Immature natural killer cell (primary cell): ENCODE measurements around the gene TSNAXIP1. TPM values are rescaled to one million over a fixed set of nuclear protein-coding genes. Genes with fewer than 3 reads are reported as not detected.

Source experiments
- DNase-seq, 3 donors: peaks; one replicate each; pipeline ENCODE4 v3.0.0; 2022; ENCODE audit warnings: mixed read lengths in 1 of 3
- H3K27ac Mint-ChIP-seq, 6 donors: one replicate each; pipeline ENCODE4 v1.8.0; 2020; ENCODE audit warnings: mixed read lengths in 6 of 6, mild to moderate bottlenecking in 5 of 6, inconsistent platforms in 4 of 6, moderate library complexity in 3 of 6
- H3K27me3 Mint-ChIP-seq, 3 donors: one replicate each; pipeline ENCODE4 v1.8.0; 2020 to 2021; ENCODE audit warnings: low read depth in 3 of 3, mild to moderate bottlenecking in 3 of 3, mixed read lengths in 3 of 3, moderate library complexity in 3 of 3, inconsistent platforms in 1 of 3
- H3K36me3 Mint-ChIP-seq, 3 donors: one replicate each; pipeline ENCODE4 v1.8.0; 2020; ENCODE audit warnings: mixed read lengths in 3 of 3, inconsistent platforms in 2 of 3, mild to moderate bottlenecking in 2 of 3
- H3K4me1 Mint-ChIP-seq, 2 donors: one replicate each; pipeline ENCODE4 v1.8.0; 2020; ENCODE audit warnings: inconsistent platforms in 2 of 2, mild to moderate bottlenecking in 2 of 2, mixed read lengths in 2 of 2, moderate library complexity in 1 of 2
- H3K4me3 Mint-ChIP-seq, 5 donors: one replicate each; pipeline ENCODE4 v1.8.0; 2020; ENCODE audit warnings: mild to moderate bottlenecking in 5 of 5, mixed read lengths in 5 of 5, inconsistent platforms in 3 of 5, moderate library complexity in 3 of 5
- H3K9me3 Mint-ChIP-seq, 6 donors: one replicate each; pipeline ENCODE4 v1.8.0; 2020; ENCODE audit warnings: mild to moderate bottlenecking in 6 of 6, mixed read lengths in 6 of 6, inconsistent platforms in 4 of 6, moderate library complexity in 3 of 6
- polyA plus RNA-seq, 3 donors: library from polyadenylated mRNA; unstranded; fragments of 300-500 nt; fragmentation: Illumina TruSeq; gene quantifications; one replicate each; pipeline ENCODE4 v1.2.3, GENCODE V29; 2021

Gene TSNAXIP1
- polyA plus RNA-seq, 3 donors from 2014 or later: not detected

DNA sequence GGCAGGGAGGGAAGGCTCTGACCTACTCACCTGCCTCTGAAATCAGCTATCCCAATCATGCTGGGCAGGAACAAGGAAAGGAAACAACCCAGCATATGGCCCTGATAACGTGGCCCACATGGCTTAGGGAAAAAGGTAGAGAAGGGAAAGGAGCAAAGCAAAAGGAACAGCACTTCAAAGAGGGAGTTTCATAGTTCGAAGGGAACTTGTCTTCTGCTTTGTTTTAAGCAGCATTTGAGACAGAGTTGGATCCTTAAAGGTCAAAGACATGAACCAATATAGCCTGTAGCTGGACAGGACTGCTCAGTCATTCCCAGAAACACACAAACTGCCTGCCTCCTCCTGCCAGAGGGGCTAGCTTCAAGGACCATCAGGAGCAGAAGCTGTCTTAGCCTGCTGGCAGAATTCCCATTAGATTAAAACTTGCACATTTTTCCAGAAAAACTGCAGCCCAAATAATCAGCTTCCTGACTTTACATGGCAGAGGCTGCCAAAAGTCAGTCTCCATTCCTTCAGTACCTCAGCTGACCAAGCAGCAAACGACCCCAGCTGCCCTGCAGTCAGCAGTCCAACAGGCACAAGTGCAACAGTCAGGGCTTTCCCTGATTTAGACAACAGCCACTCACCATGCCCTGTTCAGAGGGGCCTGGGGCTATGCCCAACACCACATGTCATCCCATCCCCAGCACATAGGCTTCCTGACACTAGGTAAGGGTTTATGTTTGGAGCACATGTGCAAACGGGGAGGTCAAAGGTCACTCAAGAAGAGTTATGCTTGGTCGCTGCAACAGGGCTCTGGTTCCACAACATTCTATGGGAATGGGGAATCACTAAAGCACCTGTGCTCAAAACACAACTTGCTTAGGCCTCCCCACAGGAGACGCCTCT, 32.9 kb upstream of the TSNAXIP1 start:
- Mint-ChIP-seq H3K4me1 (peaks cover 5 to 7% of the 10 kb centered on the region in 2 donors), H3K27me3 (peaks cover 0 to 2% (median 0%) of the 10 kb centered on the region in 3 donors), H3K36me3 (peaks cover 0 to 12% (median 4%) of the 10 kb centered on the region in 3 donors), H3K4me3 (no peak overlapping the region), H3K9me3 (no peaks in the 10 kb centered on the region), H3K27ac (no peak overlapping the region)
- no peak for DNase-seq

DNA sequence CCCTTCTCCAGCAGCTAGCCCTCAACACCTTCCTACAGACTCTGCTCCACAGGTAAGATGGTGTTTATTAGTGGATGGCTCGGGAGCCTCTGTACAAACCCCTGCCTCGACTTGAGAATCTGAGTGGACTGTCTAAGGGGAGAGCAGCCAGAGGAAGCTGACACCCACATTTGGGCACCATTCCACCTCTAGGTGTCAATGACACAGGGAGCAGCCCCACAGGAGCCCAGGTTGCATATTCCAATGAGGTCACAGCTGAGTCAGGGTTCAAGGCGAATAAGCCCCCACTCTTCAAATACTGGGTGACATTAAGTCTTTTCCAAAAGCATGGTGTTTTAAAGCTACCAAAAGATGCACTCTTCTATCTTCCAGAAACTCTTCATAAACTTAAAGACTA, 32.2 kb upstream of the TSNAXIP1 start:
- no peak overlapping the region for H3K27ac Mint-ChIP-seq

DNA sequence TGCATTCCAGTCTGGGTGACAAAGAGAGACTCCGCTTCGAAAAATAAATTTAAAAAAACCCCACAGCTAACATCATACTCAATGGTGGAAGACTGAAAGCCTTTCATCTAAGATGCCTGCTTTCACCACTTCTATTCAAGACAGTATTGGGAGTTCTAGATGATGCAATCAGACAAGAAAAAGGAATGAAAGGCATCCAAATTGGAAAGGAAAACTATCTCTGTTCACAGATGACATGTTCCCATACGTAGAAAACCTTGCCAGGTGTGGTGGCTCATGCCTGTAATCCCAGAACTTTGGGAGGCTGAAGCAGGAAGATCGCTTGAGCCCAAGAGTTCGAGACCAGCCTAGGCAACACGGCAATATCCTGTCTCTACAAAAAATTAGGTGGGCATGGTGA, 31.4 kb upstream of the TSNAXIP1 start:
- Mint-ChIP-seq H3K36me3 (peaks cover 0 to 6% (median under 1%) of the 10 kb centered on the region in 3 donors), H3K4me3 (no peak overlapping the region), H3K27ac (no peak overlapping the region), H3K9me3 (no peaks in the 10 kb centered on the region), H3K4me1 (peaks cover 8 to 10% of the 10 kb centered on the region in 2 donors), H3K27me3 (peaks cover 0 to 2% (median 0%) of the 10 kb centered on the region in 3 donors)
- DNase-seq: no peak

More for the DNA sequence above, 32.2 kb upstream of the TSNAXIP1 start:
- no peak overlapping the region for H3K4me3 Mint-ChIP-seq
- H3K36me3 Mint-ChIP-seq: peaks cover 0 to 12% (median 4%) of the 10 kb centered on the region in 3 donors
- H3K4me1 Mint-ChIP-seq: peaks cover 5 to 7% of the 10 kb centered on the region in 2 donors
- no peak for DNase-seq
- H3K27me3 Mint-ChIP-seq: peaks cover 0 to 2% (median 0%) of the 10 kb centered on the region in 3 donors
- no peaks in the 10 kb centered on the region for H3K9me3 Mint-ChIP-seq

- Mint-ChIP-seq H3K27ac (peak overlapping the region in 2 of 6 donors; percentile 4 to 67), H3K36me3 (no peaks in the 10 kb centered on the region), H3K27me3 (peaks cover 0 to 2% (median 0%) of the 10 kb centered on the region in 3 donors), H3K4me1 (peaks cover 23 to 24% of the 10 kb centered on the region in 2 donors), H3K9me3 (no peaks in the 10 kb centered on the region), H3K4me3 (no peak overlapping the region)
- DNase-seq: no peak
Observed at GRCh38 chr16:67779256-67780014, 27.3 kb upstream of the TSNAXIP1 start.

- no peaks in the 10 kb centered on the region for H3K9me3 Mint-ChIP-seq
- peaks cover 0 to 2% (median 0%) of the 10 kb centered on the region in 3 donors for H3K27me3 Mint-ChIP-seq
- H3K4me1 Mint-ChIP-seq: peaks cover 18 to 23% of the 10 kb centered on the region in 2 donors
- H3K4me3 Mint-ChIP-seq: peak overlapping the region in 1 of 5 donors; percentile 3
- no peaks in the 10 kb centered on the region for H3K36me3 Mint-ChIP-seq
- DNase-seq: no peak
- H3K27ac Mint-ChIP-seq: peak overlapping the region; percentile 64 to 87 (median 82)
Observed at GRCh38 chr16:67780847-67781564, 25.7 kb upstream of the TSNAXIP1 start.

GRCh38 chr16:67781565-67781921, 25.1 kb upstream of the TSNAXIP1 start:
- Mint-ChIP-seq H3K36me3 (no peaks in the 10 kb centered on the region), H3K27ac (peak overlapping the region; percentile 64 to 87 (median 82)), H3K4me3 (peak overlapping the region in 1 of 5 donors; percentile 3), H3K27me3 (peaks cover 0 to 2% (median 0%) of the 10 kb centered on the region in 3 donors), H3K4me1 (peaks cover 18 to 24% of the 10 kb centered on the region in 2 donors), H3K9me3 (no peaks in the 10 kb centered on the region)
- DNase-seq: no peak

DNA sequence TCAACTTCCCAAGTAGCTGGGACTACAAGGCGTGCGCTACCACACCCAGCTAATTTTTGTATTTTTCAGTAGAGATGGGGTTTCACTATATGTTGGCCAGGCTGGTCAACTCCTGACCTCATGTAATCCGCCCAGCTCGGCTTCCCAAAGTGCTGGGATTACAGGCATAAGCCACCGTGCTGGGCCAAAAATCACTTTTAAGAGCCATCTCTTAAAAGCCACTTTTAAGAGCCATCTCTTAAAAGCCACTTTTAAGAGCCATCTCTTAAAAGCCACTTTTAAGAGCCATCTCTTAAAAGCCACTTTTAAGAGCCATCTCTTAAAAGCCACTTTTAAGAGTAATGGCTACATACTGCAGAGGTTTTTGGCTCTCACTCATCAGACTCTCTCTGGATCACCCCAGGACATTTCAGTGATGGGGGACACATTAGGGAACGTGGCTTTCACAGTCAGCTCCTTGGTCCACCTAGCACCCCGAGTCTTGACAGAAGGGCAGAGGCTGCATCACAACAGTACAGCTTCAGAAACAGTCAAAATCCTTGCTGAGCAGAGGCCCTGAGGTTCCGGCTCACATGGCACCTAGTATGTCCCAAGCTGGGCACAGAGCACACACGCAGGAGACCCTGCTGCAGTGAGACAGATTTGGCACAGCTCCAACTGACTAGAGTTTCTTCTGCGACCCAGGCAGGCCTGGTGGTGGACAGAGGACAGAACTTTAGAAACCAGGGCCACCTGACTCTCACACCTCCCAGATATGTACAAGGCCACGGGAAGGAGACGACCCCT, 23.9 kb upstream of the TSNAXIP1 start:
- DNase-seq: no peak
- peaks cover 18 to 21% of the 10 kb centered on the region in 2 donors for H3K4me1 Mint-ChIP-seq
- H3K9me3 Mint-ChIP-seq: no peaks in the 10 kb centered on the region
- no peaks in the 10 kb centered on the region for H3K36me3 Mint-ChIP-seq
- H3K4me3 Mint-ChIP-seq: no peak overlapping the region
- H3K27me3 Mint-ChIP-seq: peaks cover 0 to 2% (median 0%) of the 10 kb centered on the region in 3 donors
- H3K27ac Mint-ChIP-seq: no peak overlapping the region

DNA sequence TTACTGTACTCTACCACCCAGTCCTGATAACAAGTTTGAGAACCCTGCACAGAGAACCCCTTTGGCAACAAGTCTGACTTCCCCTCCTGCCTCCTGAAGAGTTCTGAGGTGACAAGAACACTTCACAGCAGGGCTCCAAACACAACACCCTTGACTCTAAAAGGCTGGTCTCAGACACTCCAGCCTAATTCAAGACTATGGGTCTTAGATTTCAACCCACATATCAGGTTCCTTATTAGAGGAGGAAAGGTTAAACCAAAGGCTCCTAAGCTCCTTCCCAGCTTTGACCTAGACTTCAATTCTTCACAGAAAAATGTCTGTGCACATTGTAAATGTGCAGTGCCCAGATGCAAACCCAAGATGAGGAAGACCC, 23.4 kb upstream of the TSNAXIP1 start:
- peaks cover 0 to 2% (median 0%) of the 10 kb centered on the region in 3 donors for H3K27me3 Mint-ChIP-seq
- H3K4me3 Mint-ChIP-seq: no peak overlapping the region
- H3K9me3 Mint-ChIP-seq: no peaks in the 10 kb centered on the region
- H3K36me3 Mint-ChIP-seq: no peaks in the 10 kb centered on the region
- peaks cover 18 to 21% of the 10 kb centered on the region in 2 donors for H3K4me1 Mint-ChIP-seq
- peak overlapping the region in 1 of 6 donors; percentile 30 for H3K27ac Mint-ChIP-seq
- DNase-seq: no peak

GRCh38 chr16:67786491-67786890, 20.2 kb upstream of the TSNAXIP1 start:
- Mint-ChIP-seq H3K4me3 (no peak overlapping the region), H3K4me1 (peaks cover 4 to 13% of the 10 kb centered on the region in 2 donors), H3K27me3 (peaks cover 0 to 2% (median 0%) of the 10 kb centered on the region in 3 donors)

DNA sequence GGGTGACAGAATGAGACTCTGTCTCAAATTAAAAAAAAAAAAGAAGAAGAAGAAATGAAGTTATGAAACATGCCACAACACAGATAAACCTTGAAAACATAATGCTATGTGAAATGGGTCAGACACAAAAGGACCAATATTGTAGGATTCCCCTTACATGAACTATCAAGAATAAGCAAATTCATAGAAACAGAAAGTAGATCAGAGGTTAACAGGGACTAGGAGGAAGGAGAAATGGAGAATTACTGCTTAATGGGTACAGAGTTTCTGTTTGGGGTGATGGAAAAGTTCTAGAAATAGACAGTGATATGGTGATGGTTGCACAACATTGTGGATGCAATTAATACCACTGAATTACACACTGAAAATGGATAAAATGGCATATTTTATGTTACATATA, 16.6 kb upstream of the TSNAXIP1 start:
- Mint-ChIP-seq H3K4me3 (no peak overlapping the region), H3K4me1 (peaks cover 0 to 5% of the 10 kb centered on the region in 2 donors), H3K27ac (peak overlapping the region in 1 of 6 donors; percentile 56), H3K9me3 (no peaks in the 10 kb centered on the region), H3K36me3 (no peaks in the 10 kb centered on the region), H3K27me3 (peaks cover 0 to 2% (median 0%) of the 10 kb centered on the region in 3 donors)
- no peak for DNase-seq

More at GRCh38 chr16:67786491-67786890, 20.2 kb upstream of the TSNAXIP1 start:
- no peak for DNase-seq
- no peaks in the 10 kb centered on the region for H3K36me3 Mint-ChIP-seq
- H3K27ac Mint-ChIP-seq: no peak overlapping the region
- no peaks in the 10 kb centered on the region for H3K9me3 Mint-ChIP-seq

DNA sequence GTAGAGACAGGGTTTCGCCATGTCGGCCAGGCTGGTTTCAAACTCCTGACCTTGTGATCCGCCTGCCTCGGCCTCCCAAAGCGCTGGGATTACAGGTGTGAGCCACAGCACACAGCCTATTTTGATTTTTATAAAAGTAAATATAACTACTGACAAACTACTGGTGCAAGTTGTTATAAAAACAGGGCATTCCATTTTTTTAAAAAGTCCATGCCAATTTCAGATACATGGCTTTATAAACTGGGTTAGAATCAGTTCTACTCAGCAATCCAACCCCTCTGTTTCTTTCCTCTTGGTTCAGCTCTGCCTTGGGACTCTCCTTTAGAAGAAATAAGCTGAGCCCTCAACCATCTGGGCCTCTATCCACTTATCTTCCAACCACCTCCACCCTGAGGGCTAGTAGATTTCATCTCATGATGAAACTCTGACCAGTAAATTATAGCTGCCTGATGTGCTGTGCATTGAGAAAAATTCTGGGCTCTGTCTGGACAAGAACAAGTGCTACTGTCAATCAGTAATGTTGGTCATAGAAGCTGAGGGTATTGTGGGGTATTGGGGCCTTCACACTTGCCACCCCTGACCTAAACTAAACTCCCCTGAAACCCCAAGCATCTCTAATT, 10.5 kb upstream of the TSNAXIP1 start:
- H3K27me3 Mint-ChIP-seq: no peaks in the 10 kb centered on the region
- peaks cover 0 to 4% (median 4%) of the 10 kb centered on the region in 3 donors for H3K36me3 Mint-ChIP-seq
- peak overlapping the region in 2 of 6 donors; percentile 1 to 21 for H3K27ac Mint-ChIP-seq
- no peak for DNase-seq
- H3K9me3 Mint-ChIP-seq: no peaks in the 10 kb centered on the region
- H3K4me3 Mint-ChIP-seq: no peak overlapping the region
- peaks cover 22 to 35% of the 10 kb centered on the region in 2 donors for H3K4me1 Mint-ChIP-seq

DNA sequence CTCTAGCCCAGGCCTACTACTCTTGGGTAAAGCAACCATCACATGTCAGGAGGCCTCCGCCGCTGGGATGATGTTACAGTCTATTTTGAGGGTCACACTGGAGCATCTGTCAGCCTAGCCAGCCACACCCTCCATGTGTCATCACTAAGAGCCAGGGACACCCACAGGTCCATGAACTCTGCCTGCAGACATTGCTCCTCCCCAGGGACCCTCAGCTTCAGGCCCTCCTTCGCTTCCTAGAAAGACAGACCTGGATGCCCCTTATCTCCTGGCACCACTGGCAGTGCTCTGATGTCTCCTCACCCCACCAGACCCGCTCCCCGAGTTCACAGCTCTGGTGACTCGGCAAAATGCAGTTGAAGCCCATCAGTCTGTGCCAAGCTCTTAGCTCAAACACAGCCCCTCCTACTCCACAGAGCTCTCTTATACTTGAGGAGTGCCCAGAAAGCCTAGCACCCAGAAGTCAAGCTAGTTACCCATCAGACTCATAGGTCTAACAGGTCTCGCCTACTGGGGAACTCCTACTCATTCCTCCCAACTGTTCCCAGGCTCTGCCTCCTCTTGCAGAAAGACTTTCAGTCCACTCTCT, 6.3 kb upstream of the TSNAXIP1 start:
- Mint-ChIP-seq H3K9me3 (no peaks in the 10 kb centered on the region), H3K27ac (peak overlapping the region in 1 of 6 donors; percentile 55), H3K4me3 (no peak overlapping the region), H3K4me1 (peaks cover 44 to 62% of the 10 kb centered on the region in 2 donors), H3K36me3 (peaks cover 0 to 4% (median 4%) of the 10 kb centered on the region in 3 donors), H3K27me3 (no peaks in the 10 kb centered on the region)
- no peak for DNase-seq
